ENCODE data around the gene PEX11A. TPM values are rescaled to one million over a fixed set of nuclear protein-coding genes. Genes with fewer than 3 reads are reported as not detected.

PEX11A gene
- total RNA-seq, 1 donor from 2014 or later: 7.3 TPM

GRCh38 chr15:89656116-89656815, 34.3 kb downstream of the PEX11A start:
- DNase-seq (ENCODE audit: low read depth): peak; percentile 40

- peak; percentile 46 for DNase-seq (ENCODE audit: low read depth)
These were observed 35.4 kb downstream of the PEX11A start, which contains the start of gene KIF7 for GRCh38 chr15:89654847-89655805. Gene KIF7 (minus strand): TSS chr15:89655467. CDS start chr15:89652930, 2,537 bp downstream.

GRCh38 chr15:89654301-89654761, 36.2 kb downstream of the PEX11A start:
- DNase-seq (ENCODE audit: low read depth): no peak

DNA sequence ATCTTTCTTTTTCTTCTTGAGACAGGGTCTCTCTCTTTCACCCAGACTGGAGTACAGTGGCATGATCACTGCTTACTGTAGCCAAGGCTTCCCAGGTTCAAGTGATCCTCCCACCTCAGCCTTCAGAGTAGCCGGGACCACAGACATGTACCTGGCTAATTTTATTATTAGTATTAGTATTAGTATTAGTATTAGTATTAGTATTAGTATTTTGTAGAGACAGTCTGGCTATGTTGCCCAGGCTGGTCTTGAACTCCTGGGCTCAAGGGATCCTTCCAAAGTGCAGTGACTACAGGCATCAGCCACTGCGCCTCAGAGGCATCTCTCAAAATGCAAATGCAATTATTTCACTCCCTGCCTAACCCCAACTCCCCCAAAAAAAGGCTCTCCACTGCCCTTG, 37.0 kb downstream of the PEX11A start:
- DNase-seq (ENCODE audit: low read depth): no peak

- DNase-seq (ENCODE audit: low read depth): no peak
These were observed 37.9 kb downstream of the PEX11A start for GRCh38 chr15:89652666-89653065.

GRCh38 chr15:89652131-89652530, 38.4 kb downstream of the PEX11A start:
- DNase-seq (ENCODE audit: low read depth): no peak

DNA sequence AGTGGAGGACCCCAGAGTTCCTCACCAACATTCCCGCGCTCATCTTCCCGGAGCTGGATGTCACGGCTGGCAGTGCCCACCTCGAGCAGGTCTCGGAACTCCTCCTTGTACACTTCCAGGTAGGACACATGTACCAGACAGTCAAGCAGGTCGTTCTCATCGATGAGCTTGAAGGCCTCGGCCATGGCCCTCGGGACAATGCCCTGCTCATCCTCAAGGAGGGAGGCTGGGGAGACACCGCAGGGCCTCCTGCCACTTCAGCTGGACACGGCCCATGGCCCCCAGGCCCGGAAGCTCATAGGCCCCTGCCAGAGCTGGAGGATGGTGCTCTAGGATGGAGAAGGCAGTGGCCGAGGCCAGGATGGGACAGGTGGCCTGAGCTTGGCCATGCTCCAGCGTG, 40.8 kb downstream of the PEX11A start:
- no peak for DNase-seq (ENCODE audit: low read depth)

- DNase-seq (ENCODE audit: low read depth): no peak
These were observed 41.4 kb downstream of the PEX11A start for GRCh38 chr15:89649013-89649625.

DNA sequence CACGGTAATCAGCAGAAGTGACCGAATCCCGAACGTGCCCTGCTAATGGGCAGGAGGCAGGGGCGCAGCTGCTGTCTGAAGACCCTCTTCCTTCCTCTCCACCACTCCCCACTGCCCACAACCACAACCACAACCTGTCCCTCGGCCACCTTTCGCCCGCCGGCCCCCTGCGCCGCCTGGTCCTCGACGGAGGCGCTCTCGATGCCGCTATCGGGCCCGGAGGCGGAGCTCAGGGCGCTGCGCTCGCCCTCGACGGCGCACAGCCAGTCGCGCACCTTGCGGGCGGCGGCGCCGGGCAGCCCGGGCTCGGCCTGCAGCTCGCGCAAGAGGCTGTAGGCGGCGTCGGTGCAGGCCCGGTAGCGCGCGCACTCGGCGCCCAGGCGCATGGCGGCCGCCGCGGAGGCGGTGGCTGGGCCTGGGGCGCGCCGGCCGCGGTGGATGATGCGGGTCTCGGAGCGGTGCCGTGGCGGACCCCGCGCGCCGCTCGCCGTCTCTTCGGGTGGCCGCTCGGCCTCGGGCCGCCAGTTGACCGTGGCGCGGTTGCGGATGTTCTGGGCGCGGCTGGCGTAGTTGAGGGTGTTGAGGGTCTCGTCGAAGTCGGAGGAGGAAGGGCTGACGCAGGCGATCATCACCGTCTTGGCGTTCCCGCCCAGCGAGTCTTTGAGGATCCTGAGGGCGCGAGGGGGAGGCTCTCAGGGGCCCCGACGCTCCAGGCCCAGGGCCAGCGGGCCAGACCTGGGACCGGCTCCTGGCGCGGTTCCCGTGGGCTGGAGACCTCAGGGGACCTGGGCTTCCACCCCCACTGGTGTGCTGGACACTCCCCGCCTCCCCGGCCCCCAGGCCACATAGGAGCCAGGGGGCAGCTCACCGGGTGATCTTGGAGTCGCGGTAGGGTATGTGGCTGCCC, 42.2 kb downstream of the PEX11A start:
- DNase-seq (ENCODE audit: low read depth): no peak

DNA sequence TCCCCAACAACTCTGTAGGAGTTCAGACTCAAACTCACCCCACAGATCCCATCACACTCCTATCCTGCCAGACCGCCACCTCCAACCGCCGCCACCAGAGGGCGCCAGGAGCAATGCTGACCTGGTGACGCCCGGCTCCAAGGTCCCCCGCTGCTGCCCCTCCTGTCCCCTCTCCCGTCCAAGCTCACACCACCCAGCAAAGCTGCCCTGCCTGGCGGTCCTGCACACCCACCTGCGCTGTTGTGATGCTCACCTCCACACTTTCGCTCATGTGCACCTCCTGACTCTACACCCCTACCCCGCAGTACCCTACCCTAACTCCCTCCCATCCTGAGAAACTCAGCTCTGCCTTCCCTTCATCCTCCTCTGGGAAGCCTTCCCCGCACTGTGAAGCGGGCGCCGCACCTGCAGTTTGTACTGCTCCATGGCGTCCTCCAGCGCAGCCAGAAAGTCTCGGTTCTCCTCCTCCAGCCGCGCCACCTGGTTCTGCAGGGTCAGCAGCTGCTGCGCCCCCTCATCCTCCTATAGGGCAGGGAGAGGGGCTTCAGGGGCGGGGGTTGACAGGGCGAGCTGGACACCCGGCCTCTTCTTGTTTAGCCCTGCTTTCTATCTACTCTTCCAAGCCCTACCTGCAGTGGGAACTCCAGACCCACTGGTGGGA, 43.2 kb downstream of the PEX11A start:
- DNase-seq (ENCODE audit: low read depth): peak; percentile 66

DNA sequence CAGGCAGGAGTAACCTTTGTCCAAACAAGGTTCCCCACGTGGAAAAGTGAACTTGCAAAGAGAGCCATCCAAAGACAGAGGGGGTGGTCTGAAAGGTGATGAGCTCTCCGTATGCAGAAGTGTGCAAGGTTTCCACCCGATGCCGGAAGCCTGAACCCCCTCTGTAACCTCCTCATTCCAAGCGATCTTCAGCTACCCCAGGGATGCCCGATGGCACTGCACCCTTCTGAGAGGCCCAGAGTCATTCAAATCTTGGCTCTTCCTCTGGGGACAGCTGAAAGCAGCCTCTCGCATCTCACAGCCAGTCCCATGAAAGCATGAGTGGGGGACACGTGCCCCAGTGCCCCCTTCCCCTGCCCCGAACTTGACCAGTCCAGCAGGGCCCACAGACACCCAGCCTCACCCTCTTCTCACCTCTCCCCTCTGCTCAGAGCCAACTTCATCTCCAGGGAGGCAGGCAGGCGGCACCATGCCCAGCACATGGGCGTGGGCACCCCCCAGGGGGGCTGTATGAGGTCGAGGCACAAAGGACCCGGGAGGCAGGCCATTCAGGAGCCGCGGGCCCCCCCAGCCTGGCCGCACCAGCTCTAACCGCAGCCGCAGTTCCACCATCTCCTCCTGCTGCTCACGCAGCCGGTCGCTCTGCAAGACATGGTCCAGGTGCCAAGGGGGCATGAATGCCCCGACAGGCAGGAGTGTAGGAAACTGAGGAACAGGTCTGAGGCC, 44.0 kb downstream of the PEX11A start:
- DNase-seq (ENCODE audit: low read depth): no peak

DNA sequence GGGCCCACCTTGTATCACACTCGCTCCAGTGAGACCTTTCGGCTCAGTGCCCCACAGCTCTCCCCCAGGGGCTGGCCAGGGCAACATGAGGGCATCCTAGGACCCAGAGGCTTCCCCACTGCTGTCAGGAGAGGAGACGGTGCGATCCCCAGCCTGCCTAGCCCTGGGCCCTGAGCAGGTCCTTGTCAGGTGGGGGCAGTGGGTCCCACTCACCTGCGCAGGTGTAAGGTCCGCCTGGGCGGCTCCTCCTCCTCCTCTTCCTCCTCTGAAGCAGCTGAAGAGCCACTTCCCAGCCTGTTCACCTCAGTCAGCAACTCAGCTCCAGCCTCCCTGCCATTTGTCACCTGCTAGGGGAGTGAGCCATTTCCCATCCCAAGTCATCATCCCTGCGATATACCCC, 44.9 kb downstream of the PEX11A start:
- DNase-seq (ENCODE audit: low read depth): no peak

- peak; percentile 17 for DNase-seq (ENCODE audit: low read depth)
These were observed 48.4 kb downstream of the PEX11A start for GRCh38 chr15:89642106-89642505.

DNA sequence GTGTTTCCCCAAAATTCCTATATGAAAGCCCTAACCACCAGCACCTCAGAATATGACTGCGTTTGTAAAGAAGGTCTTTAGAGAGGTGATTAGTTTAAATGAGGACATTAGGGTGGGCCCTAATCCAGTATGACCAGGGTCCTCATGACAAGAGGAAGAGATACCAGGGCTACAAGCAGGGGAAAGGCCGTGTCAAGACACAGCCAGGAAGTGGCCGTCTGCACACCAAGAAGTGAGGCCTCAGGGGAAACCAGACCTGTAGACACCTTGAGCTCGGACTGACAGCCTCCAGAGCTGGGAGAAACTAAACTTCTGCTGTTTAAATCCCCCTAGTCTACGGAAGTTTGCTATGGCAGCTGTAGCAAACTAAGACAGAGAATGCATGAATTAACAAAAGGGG, 49.5 kb downstream of the PEX11A start:
- no peak for DNase-seq (ENCODE audit: low read depth)

GRCh38 chr15:89640245-89640644, 50.3 kb downstream of the PEX11A start:
- no peak for DNase-seq (ENCODE audit: low read depth)

GRCh38 chr15:89633585-89633984, 57.0 kb downstream of the PEX11A start:
- no peak for DNase-seq (ENCODE audit: low read depth)

GRCh38 chr15:89632563-89633430, 57.8 kb downstream of the PEX11A start:
- no peak for DNase-seq (ENCODE audit: low read depth)

DNA sequence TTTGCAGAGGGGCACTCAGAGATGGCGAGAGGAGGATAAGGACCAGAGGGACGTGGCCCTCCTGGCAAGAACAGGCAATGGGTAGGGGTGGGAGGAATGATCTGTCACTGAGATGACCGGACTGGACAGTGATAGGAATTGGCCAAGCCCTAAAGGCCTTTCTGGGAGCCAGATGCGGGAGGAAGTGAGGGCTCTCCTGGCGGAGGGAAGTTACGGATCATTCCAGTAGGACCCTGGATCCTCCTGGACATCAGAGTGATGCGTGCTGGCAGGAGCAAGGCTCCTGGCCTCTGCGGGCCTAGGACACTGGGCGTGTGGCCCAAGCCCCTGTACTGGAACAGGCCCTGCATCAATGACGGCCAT, 58.7 kb downstream of the PEX11A start:
- DNase-seq (ENCODE audit: low read depth): no peak
